Bronchial epithelial cell (primary cell): ENCODE results near the gene SRGAP1. TPM values are rescaled to one million over a fixed set of nuclear protein-coding genes. Genes with fewer than 3 reads are reported as not detected.

Source experiments
- DNase-seq: peaks from one replicate; pipeline ENCODE4 v3.0.0-alpha.2; 2010; ENCODE audit warnings: low read depth
- FAIRE-seq: peaks from 2 replicates; lab custom pipeline; 2011; peaks lifted over from hg19 to GRCh38; lab: Jason Lieb, UNC
- H3K27me3 ChIP-seq: 2 replicates; pipeline ENCODE4 v1.5.1; 2011; ENCODE audit warnings: low read length; ENCODE audit not compliant: control insufficient read depth, insufficient read depth
- H3K36me3 ChIP-seq: 2 replicates; pipeline ENCODE4 v1.5.1; 2011; ENCODE audit warnings: low read length; ENCODE audit not compliant: control insufficient read depth, insufficient read depth
- H3K4me3 ChIP-seq: 2 replicates; pipeline ENCODE4 v1.5.1; 2011; ENCODE audit warnings: mild to moderate bottlenecking, low read depth, low read length, control low read depth
- total RNA-seq: library from RNA; depleted of rRNA; stranded (reverse); fragments of >200 nt; gene quantifications from 2 replicates; pipeline ENCODE4 v1.2.1, GENCODE V29; 2014
- TF ChIP-seq, protein P1 (sequence below): IDR thresholded peaks from 2 replicates; pipeline ENCODE4 v1.5.1; 2011; ENCODE audit warnings: mild to moderate bottlenecking, moderate library complexity, low read length, control low read depth, inconsistent platforms; ENCODE audit not compliant: insufficient read depth, severe bottlenecking

The SRGAP1 gene
- total RNA-seq, 1 donor from 2014 or later, result 4.5 TPM

DNA sequence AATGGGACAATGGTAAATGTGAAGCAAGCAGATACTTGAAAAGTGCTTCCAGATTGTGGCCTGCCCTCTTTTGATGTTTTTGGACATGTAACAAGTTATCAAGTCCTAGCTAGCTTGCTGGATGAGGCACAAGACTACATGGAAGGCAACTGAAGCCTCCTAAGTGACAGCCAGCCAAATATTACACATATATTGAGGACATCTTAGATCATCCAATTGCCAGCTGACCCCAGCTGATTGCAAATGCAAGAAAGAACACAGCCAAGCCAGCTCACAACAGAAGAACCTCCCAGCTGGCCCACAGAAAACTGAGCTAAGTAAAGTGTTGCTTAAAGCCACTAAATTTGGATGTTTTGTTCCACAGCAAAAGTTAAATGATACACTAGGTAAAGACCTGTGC is 156.9 kb downstream of the SRGAP1 start:
- no peaks in the 10 kb centered on the region for H3K27me3 ChIP-seq
- no peak for FAIRE-seq
- peaks cover 1% of the 10 kb centered on the region for H3K36me3 ChIP-seq
- DNase-seq, result no peak
- TF ChIP-seq, protein P1, sequence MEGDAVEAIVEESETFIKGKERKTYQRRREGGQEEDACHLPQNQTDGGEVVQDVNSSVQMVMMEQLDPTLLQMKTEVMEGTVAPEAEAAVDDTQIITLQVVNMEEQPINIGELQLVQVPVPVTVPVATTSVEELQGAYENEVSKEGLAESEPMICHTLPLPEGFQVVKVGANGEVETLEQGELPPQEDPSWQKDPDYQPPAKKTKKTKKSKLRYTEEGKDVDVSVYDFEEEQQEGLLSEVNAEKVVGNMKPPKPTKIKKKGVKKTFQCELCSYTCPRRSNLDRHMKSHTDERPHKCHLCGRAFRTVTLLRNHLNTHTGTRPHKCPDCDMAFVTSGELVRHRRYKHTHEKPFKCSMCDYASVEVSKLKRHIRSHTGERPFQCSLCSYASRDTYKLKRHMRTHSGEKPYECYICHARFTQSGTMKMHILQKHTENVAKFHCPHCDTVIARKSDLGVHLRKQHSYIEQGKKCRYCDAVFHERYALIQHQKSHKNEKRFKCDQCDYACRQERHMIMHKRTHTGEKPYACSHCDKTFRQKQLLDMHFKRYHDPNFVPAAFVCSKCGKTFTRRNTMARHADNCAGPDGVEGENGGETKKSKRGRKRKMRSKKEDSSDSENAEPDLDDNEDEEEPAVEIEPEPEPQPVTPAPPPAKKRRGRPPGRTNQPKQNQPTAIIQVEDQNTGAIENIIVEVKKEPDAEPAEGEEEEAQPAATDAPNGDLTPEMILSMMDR, result no peak
- H3K4me3 ChIP-seq, result no peak overlapping the region

DNA sequence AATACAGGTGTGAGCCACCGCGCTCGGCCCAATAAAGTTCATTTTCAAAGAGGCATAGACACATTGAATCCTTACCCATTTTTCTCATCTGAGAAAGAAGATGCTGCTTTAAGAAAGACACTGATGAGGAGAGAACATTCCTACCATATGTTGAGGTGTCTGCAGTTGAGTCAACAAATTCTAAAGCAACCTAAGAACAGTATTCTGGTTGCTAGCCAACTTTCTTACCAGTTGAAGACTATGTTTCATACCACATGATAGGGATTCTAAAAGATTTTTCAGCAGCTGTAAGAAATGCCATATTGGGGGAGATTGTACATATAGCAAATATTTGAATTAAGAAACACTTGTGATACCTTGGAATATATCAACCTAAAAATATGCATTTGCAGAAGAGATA is 160.1 kb downstream of the SRGAP1 start:
- TF ChIP-seq, protein P1, result no peak
- FAIRE-seq, result no peak
- DNase-seq, result no peak

DNA sequence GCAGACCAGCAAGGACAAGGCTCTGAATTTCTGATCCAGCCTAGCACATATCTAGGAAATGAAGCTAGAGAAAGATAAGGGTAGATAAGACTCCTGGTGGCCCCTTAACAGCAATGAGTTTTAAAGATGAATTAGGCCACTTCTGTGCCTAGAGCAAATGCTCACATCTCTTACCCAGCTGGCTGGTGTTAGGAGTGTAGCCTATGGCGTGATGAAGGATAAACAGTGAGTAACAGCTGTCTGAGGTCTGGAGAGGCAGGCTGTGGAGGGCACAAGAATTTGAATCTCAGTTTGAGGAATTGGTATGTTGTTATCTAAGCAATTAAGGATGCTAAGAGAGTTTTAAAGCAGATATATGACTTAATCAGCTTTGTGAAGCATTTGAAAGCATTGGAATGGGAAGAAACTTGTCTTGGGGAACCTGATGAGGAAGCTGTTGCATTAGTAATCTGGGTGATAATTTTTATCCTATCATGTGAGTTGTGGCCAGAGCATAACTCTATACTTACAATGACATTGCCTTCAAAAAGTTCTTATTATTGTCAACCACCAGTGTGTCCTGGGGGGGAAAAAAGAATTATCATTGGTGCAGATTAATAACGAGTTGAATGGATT is 161.8 kb downstream of the SRGAP1 start:
- H3K27me3 ChIP-seq, result no peaks in the 10 kb centered on the region
- TF ChIP-seq, protein P1, result no peak
- no peaks in the 10 kb centered on the region for H3K36me3 ChIP-seq
- DNase-seq (no peak), FAIRE-seq (no peak)
- no peak overlapping the region for H3K4me3 ChIP-seq

More for the DNA sequence above, 160.1 kb downstream of the SRGAP1 start:
- Histone ChIP-seq H3K4me3 (no peak overlapping the region), H3K36me3 (peaks cover 1% of the 10 kb centered on the region), H3K27me3 (no peaks in the 10 kb centered on the region)

DNA sequence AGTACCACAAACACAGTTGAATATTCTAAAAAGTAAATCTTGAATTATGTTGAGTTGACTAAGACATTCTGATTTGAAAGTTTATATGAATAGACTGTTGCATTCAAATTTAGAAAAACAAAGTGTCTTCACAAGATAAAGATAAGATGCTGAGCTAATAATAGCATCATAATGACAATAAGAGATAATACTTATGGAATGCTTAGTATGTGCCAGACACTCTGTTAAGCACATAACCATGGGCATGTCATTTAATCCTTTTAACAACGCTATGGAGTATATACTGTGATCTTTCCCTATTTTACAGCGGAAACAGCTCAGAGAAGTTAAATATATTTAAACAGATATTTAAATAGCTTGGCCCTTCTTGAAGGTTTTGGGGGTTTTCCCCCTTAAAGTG is 163.4 kb downstream of the SRGAP1 start:
- H3K4me3 ChIP-seq, result no peak overlapping the region
- FAIRE-seq, result no peak

DNA sequence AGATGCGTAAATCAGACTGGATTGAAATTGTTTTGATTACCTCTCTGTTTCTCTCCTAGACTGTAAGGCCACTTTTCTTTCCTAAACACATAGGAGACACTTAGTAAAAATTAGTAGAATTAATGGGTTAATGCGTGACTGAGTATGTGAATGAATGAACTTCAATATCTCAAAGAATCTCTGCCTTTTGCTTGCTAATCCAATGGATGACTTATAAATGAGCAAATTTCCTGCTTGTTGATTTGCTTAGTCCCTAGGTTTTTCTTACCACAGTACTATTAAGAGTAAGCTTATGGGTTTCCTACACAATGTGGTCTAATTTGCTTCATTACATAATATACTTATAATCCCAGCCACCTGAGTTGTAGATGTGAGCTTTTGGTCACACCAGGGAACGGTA is 164.1 kb downstream of the SRGAP1 start:
- FAIRE-seq, result no peak
- no peaks in the 10 kb centered on the region for H3K36me3 ChIP-seq
- H3K4me3 ChIP-seq, result no peak overlapping the region
- no peak for DNase-seq
- TF ChIP-seq, protein P1, result no peak
- no peaks in the 10 kb centered on the region for H3K27me3 ChIP-seq

More for the DNA sequence above, 163.4 kb downstream of the SRGAP1 start:
- Histone ChIP-seq H3K36me3 (no peaks in the 10 kb centered on the region), H3K27me3 (no peaks in the 10 kb centered on the region)
- TF ChIP-seq, protein P1, result no peak
- DNase-seq, result no peak
